Measurements from ENCODE around the gene NXPH1. TPM values are rescaled to one million over a fixed set of nuclear protein-coding genes. Genes with fewer than 3 reads are reported as not detected.

NXPH1 gene
- total and polyA plus RNA-seq, 7 experiments from 2014 or later, result not detected

DNA sequence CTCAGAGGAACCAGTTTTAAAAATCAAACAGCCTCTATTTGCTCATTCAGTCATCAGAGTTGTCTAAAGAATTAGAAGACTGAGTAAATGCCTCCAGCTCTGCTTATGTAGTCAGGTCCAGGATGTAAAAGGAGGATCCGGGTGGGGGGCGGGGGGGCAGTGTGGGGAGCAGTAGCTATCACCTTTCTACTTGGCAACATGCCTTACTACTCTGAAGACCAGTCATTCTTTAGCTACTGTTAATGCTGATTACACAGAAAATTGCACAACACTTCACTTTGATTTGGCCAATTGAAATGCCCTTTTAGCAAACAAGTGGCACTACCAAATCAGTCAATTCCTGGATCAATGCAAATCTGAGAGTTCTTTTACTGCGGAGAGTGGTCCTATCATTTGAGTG, 164.2 kb downstream of the NXPH1 start:
- Mint-ChIP-seq H3K27me3 (no peaks in the 10 kb centered on the region), H3K36me3 (no peaks in the 10 kb centered on the region), H3K4me1 (no peaks in the 10 kb centered on the region), H3K27ac (no peak overlapping the region), H3K4me3 (no peak overlapping the region), H3K9me3 (peaks cover 0 to 16% (median 0%) of the 10 kb centered on the region in 11 donors)
- Histone ChIP-seq H3K27ac (ENCODE audit: low read depth, low read length) (no peak overlapping the region), H3K36me3 (ENCODE audit: control insufficient read depth in 2 of 3, insufficient read depth in 3 of 3, low read length in 3 of 3) (no peaks in the 10 kb centered on the region), H3K27me3 (ENCODE audit: control insufficient read depth in 2 of 2, insufficient read depth in 2 of 2, low read length in 2 of 2) (no peaks in the 10 kb centered on the region), H3K4me3 (ENCODE audit: low read length) (no peak overlapping the region), H3K9me3 (ENCODE audit: control insufficient read depth in 2 of 3, low read length in 3 of 3) (no peaks in the 10 kb centered on the region), H3K4me1 (ENCODE audit: control insufficient read depth in 2 of 2, insufficient read depth in 2 of 2, low read length in 2 of 2) (no peaks in the 10 kb centered on the region)
- ATAC-seq (no peak), DNase-seq (no peak)
- POLR2A ChIA-PET, result no interaction called here
- CTCF ChIA-PET, result no interaction called here
- intact Hi-C loops (cut with micrococcal nuclease), result no loop called here

GRCh38 chr7:8601121-8601520, 167.7 kb downstream of the NXPH1 start:
- intact Hi-C loops (cut with micrococcal nuclease), result no loop called here
- ATAC-seq (no peak), DNase-seq (no peak)
- Histone ChIP-seq H3K4me3 (ENCODE audit: low read length) (no peak overlapping the region), H3K27me3 (ENCODE audit: control insufficient read depth in 2 of 2, insufficient read depth in 2 of 2, low read length in 2 of 2) (no peaks in the 10 kb centered on the region), H3K4me1 (ENCODE audit: control insufficient read depth in 2 of 2, insufficient read depth in 2 of 2, low read length in 2 of 2) (no peaks in the 10 kb centered on the region), H3K27ac (ENCODE audit: low read depth, low read length) (no peak overlapping the region), H3K36me3 (ENCODE audit: control insufficient read depth in 2 of 3, insufficient read depth in 3 of 3, low read length in 3 of 3) (no peaks in the 10 kb centered on the region), H3K9me3 (ENCODE audit: control insufficient read depth in 2 of 3, low read length in 3 of 3) (no peaks in the 10 kb centered on the region)
- Mint-ChIP-seq H3K4me3 (no peak overlapping the region), H3K27ac (no peak overlapping the region), H3K4me1 (no peaks in the 10 kb centered on the region), H3K36me3 (no peaks in the 10 kb centered on the region), H3K27me3 (no peaks in the 10 kb centered on the region), H3K9me3 (peaks cover 0 to 19% (median 0%) of the 10 kb centered on the region in 11 donors)
- CTCF ChIA-PET, result no interaction called here
- POLR2A ChIA-PET, result no interaction called here

- H3K9me3 Mint-ChIP-seq, result peaks cover 0 to 10% (median 0%) of the 10 kb centered on the region in 11 donors
- Histone ChIP-seq H3K9me3 (ENCODE audit: control insufficient read depth in 2 of 3, low read length in 3 of 3) (no peaks in the 10 kb centered on the region), H3K4me1 (ENCODE audit: control insufficient read depth in 2 of 2, insufficient read depth in 2 of 2, low read length in 2 of 2) (no peaks in the 10 kb centered on the region), H3K27me3 (ENCODE audit: control insufficient read depth in 2 of 2, insufficient read depth in 2 of 2, low read length in 2 of 2) (no peaks in the 10 kb centered on the region), H3K4me3 (ENCODE audit: low read length) (no peak overlapping the region), H3K36me3 (ENCODE audit: control insufficient read depth in 2 of 3, insufficient read depth in 3 of 3, low read length in 3 of 3) (no peaks in the 10 kb centered on the region), H3K27ac (ENCODE audit: low read depth, low read length) (no peak overlapping the region)
- H3K4me1 Mint-ChIP-seq, result no peaks in the 10 kb centered on the region
- H3K27ac Mint-ChIP-seq, result no peak overlapping the region
- H3K36me3 Mint-ChIP-seq, result no peaks in the 10 kb centered on the region
- H3K27me3 Mint-ChIP-seq, result no peaks in the 10 kb centered on the region
- DNase-seq, result no peak
- no peak for ATAC-seq
- ChIA-PET POLR2A (no interaction called here), CTCF (no interaction called here)
- no peak overlapping the region for H3K4me3 Mint-ChIP-seq
- intact Hi-C loops (cut with micrococcal nuclease), result no loop called here
These were observed 171.8 kb downstream of the NXPH1 start for GRCh38 chr7:8605221-8605620.

- ATAC-seq (no peak), DNase-seq (no peak)
- no peaks in the 10 kb centered on the region for H3K4me1 ChIP-seq (ENCODE audit: control insufficient read depth in 2 of 2, insufficient read depth in 2 of 2, low read length in 2 of 2)
- peaks cover 0 to 7% (median 2%) of the 10 kb centered on the region in 11 donors for H3K9me3 Mint-ChIP-seq
- H3K27me3 ChIP-seq (ENCODE audit: control insufficient read depth in 2 of 2, insufficient read depth in 2 of 2, low read length in 2 of 2), result no peaks in the 10 kb centered on the region
- ChIA-PET CTCF (no interaction called here), POLR2A (no interaction called here)
- H3K27me3 Mint-ChIP-seq, result no peaks in the 10 kb centered on the region
- intact Hi-C loops (cut with micrococcal nuclease), result no loop called here
- H3K36me3 ChIP-seq (ENCODE audit: control insufficient read depth in 2 of 3, insufficient read depth in 3 of 3, low read length in 3 of 3), result no peaks in the 10 kb centered on the region
- no peak overlapping the region for H3K27ac Mint-ChIP-seq
- no peaks in the 10 kb centered on the region for H3K9me3 ChIP-seq (ENCODE audit: control insufficient read depth in 2 of 3, low read length in 3 of 3)
- no peaks in the 10 kb centered on the region for H3K36me3 Mint-ChIP-seq
- no peak overlapping the region for H3K4me3 Mint-ChIP-seq
- no peak overlapping the region for H3K27ac ChIP-seq (ENCODE audit: low read depth, low read length)
- H3K4me1 Mint-ChIP-seq, result no peaks in the 10 kb centered on the region
- H3K4me3 ChIP-seq (ENCODE audit: low read length), result no peak overlapping the region
These were observed 179.2 kb downstream of the NXPH1 start for GRCh38 chr7:8612584-8612983.

DNA sequence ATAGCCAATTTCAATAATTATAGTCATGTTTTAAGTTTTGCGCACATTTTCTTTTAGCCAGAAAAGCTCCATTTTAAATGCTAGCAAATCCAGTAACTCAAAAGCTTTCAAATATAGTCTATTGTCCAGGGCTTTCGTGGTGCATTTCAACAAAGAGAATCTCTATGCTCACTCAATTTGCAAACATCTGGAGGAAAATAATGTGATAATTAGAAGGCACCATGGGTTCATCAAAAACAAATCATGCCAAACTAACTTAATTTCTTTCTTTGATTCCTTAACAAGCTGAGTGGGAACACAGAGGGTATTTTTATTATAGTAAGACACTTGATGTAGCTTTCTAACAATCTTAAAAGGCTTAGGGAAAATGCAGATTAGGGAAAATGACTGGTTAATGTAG, 179.8 kb downstream of the NXPH1 start:
- no peak for DNase-seq
- intact Hi-C loops (cut with micrococcal nuclease), result no loop called here
- ChIA-PET POLR2A (no interaction called here), CTCF (no interaction called here)
- H3K9me3 ChIP-seq (ENCODE audit: control insufficient read depth in 2 of 3, low read length in 3 of 3), result no peaks in the 10 kb centered on the region
- Mint-ChIP-seq H3K4me1 (no peaks in the 10 kb centered on the region), H3K4me3 (no peak overlapping the region), H3K27ac (no peak overlapping the region), H3K36me3 (no peaks in the 10 kb centered on the region), H3K27me3 (no peaks in the 10 kb centered on the region), H3K9me3 (peaks cover 0 to 5% (median 2%) of the 10 kb centered on the region in 11 donors)
- no peak overlapping the region for H3K4me3 ChIP-seq (ENCODE audit: low read length)
- H3K36me3 ChIP-seq (ENCODE audit: control insufficient read depth in 2 of 3, insufficient read depth in 3 of 3, low read length in 3 of 3), result no peaks in the 10 kb centered on the region
- no peak for ATAC-seq
- H3K27me3 ChIP-seq (ENCODE audit: control insufficient read depth in 2 of 2, insufficient read depth in 2 of 2, low read length in 2 of 2), result no peaks in the 10 kb centered on the region
- H3K4me1 ChIP-seq (ENCODE audit: control insufficient read depth in 2 of 2, insufficient read depth in 2 of 2, low read length in 2 of 2), result no peaks in the 10 kb centered on the region
- H3K27ac ChIP-seq (ENCODE audit: low read depth, low read length), result no peak overlapping the region

DNA sequence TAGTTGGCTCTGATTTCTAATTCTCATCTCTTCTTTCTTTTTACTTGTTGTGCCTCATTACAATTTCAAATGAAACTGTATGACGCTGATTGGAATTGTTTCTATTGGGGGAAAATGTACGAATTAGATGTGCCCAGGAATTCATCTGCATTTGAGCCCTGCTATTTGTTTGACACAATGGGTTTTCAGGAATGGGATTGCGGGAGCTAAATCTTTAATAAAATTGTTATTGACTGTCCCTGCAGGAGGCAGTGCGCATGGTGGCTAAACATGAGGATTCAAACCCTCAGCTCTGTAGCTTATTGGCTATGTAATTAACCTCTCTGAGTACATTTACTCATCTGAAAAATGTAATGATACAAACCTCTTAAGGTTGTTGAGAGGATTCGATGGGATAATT, 181.6 kb downstream of the NXPH1 start:
- Mint-ChIP-seq H3K4me3 (no peak overlapping the region), H3K4me1 (no peaks in the 10 kb centered on the region), H3K27me3 (no peaks in the 10 kb centered on the region), H3K9me3 (peaks cover 0 to 5% (median 2%) of the 10 kb centered on the region in 11 donors), H3K27ac (no peak overlapping the region), H3K36me3 (no peaks in the 10 kb centered on the region)
- ChIA-PET CTCF (no interaction called here), POLR2A (no interaction called here)
- intact Hi-C loops (cut with micrococcal nuclease), result no loop called here
- no peaks in the 10 kb centered on the region for H3K4me1 ChIP-seq (ENCODE audit: control insufficient read depth in 2 of 2, insufficient read depth in 2 of 2, low read length in 2 of 2)
- H3K4me3 ChIP-seq (ENCODE audit: low read length), result no peak overlapping the region
- no peak for DNase-seq
- H3K9me3 ChIP-seq (ENCODE audit: control insufficient read depth in 2 of 3, low read length in 3 of 3), result no peaks in the 10 kb centered on the region
- H3K27ac ChIP-seq (ENCODE audit: low read depth, low read length), result no peak overlapping the region
- H3K27me3 ChIP-seq (ENCODE audit: control insufficient read depth in 2 of 2, insufficient read depth in 2 of 2, low read length in 2 of 2), result no peaks in the 10 kb centered on the region
- ATAC-seq, result no peak
- no peaks in the 10 kb centered on the region for H3K36me3 ChIP-seq (ENCODE audit: control insufficient read depth in 2 of 3, insufficient read depth in 3 of 3, low read length in 3 of 3)

DNA sequence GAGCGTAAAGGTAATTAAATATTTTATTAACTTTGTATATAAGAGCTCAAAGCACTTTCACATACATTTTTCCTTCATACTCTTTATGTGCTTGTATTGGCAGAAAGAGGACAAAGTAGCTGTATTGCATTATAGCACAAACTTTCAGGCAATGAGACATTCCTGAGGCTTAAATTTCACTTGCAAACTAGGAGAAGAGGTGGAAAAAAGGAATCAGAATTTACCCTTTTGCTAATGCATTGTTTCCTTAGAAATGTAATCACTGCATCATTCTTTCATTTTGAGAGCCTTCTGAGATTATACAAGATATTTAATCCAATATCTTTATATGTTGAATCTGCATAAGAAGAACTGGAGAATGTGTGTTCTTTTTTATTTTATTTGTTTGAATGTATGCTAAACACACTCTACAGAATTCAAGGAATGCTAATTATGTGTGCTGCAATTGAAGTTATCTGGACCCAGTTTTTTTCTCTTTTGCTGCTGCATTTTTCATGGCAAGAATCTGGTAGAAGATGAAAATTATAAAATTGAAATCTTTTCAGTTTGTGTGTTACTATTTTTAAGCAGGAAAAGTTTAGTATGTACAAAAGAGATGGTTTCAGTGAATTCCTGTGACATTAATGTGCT, 185.1 kb downstream of the NXPH1 start:
- peaks cover 0 to 6% (median 0%) of the 10 kb centered on the region in 5 donors for H3K27me3 Mint-ChIP-seq
- DNase-seq (no peak), ATAC-seq (no peak)
- intact Hi-C loops (cut with micrococcal nuclease), result no loop called here
- ChIA-PET POLR2A (no interaction called here), CTCF (no interaction called here)
- no peak overlapping the region for H3K4me3 Mint-ChIP-seq
- no peaks in the 10 kb centered on the region for H3K36me3 ChIP-seq (ENCODE audit: control insufficient read depth in 2 of 3, insufficient read depth in 3 of 3, low read length in 3 of 3)
- no peak overlapping the region for H3K4me3 ChIP-seq (ENCODE audit: low read length)
- no peaks in the 10 kb centered on the region for H3K9me3 ChIP-seq (ENCODE audit: control insufficient read depth in 2 of 3, low read length in 3 of 3)
- H3K27ac ChIP-seq (ENCODE audit: low read depth, low read length), result no peak overlapping the region
- H3K4me1 Mint-ChIP-seq, result no peaks in the 10 kb centered on the region
- H3K4me1 ChIP-seq (ENCODE audit: control insufficient read depth in 2 of 2, insufficient read depth in 2 of 2, low read length in 2 of 2), result no peaks in the 10 kb centered on the region
- H3K36me3 Mint-ChIP-seq, result no peaks in the 10 kb centered on the region
- peaks cover 0 to 13% (median 2%) of the 10 kb centered on the region in 11 donors for H3K9me3 Mint-ChIP-seq
- no peak overlapping the region for H3K27ac Mint-ChIP-seq
- no peaks in the 10 kb centered on the region for H3K27me3 ChIP-seq (ENCODE audit: control insufficient read depth in 2 of 2, insufficient read depth in 2 of 2, low read length in 2 of 2)

Data from naive thymus-derived CD4-positive, alpha-beta T cell (primary cell).